ENCODE data around the gene DCTN4.
"Not testable (repeated sequence)": the region's sequence is repeated elsewhere in the genome, so short reads cannot be mapped to it uniquely, and the experiment has no call there.

DCTN4 gene

GRCh38 chr5:150778088-150778516, 19.3 kb upstream of the DCTN4 start:
- no peak for DNase-seq

DNA sequence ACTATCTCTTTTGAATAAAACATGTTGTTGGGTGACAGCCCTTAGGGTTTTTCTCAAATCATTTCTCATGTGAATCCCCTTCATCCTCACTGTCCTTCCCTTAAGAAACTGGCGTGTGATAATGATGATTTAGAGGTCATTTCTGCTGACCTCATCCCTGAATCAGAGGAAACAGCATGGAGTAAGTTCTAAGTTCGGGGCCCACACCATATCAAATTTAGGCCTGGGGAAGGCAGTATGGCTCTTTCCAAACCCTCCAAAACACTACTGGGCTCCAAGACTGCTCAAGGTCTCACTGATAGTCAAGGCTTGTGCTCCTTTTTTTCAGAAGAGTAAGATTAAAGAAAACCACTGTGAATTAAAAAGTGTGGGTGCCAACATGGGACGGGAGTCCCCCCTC, 18.9 kb upstream of the DCTN4 start:
- DNase-seq = no peak

DNA sequence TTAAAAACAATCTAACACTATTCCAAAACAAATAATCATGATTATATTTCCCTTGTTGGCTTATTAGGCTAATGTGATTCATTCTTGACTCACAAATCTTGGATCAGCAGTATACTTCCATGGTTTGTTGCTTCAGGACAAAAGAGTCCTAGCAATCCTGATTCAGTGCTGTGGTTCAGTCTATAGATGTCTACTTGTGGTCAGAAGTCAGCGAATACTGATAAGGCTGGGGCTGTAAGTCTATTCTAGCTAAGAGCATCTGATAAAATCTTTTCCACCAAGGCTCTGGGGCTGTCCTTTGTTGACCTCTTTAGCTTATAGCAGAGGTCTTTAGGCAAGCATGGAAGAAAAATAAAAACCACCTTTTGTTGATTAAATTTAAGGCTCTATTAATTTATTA, 15.3 kb upstream of the DCTN4 start:
- DNase-seq = no peak

- no peak for DNase-seq
Measured at GRCh38 chr5:150771034-150771795, 12.4 kb upstream of the DCTN4 start.

DNA sequence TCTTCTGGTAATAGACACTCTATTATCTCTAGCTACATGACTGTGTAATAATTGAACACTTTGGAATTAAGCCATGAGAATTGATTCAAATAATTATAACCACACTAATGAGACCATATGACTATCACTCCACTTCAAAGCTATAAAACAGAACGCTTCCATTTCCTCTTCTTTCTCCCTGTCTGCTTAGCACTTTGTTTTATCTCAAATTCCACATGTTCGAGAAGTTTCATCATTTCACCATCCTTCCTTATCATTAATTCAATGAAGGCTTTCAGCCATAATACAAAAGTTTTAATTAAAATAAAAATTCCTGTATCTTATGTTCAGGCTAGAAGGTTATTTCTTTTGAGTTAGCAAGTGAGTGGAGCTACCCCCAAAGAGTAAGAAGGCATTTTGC, 7.4 kb upstream of the DCTN4 start:
- no peak for DNase-seq

GRCh38 chr5:150765799-150766169, 7.0 kb upstream of the DCTN4 start:
- no peak for DNase-seq

GRCh38 chr5:150765011-150765798, 6.4 kb upstream of the DCTN4 start:
- DNase-seq = no peak

DNA sequence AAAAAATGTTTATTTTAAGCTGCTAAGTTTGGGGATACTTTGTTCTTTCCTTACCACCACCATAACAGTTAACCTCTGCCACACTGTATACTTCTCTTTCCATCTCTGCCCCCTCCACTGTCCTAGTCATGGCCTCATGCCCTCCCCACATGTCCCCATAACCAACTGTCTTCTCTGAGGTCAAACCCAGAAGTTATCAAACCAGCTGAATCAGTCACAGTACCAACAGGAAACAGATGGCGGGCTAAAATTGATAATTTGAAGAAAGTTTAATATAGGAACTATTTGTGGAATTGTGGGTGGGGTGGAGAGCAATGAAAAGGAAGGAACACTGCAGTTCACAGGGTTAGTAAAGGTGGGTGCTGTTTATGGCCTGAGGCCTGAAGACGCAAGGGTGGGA, 5.7 kb upstream of the DCTN4 start:
- DNase-seq = no peak

- no peak for DNase-seq
Measured at GRCh38 chr5:150763023-150763769, 4.4 kb upstream of the DCTN4 start.

GRCh38 chr5:150762211-150762610, 3.4 kb upstream of the DCTN4 start:
- no peak for DNase-seq

- no peak for DNase-seq
Measured at GRCh38 chr5:150759334-150759583, 442 bp upstream of the DCTN4 start.

GRCh38 chr5:150758203-150758530, 650 bp downstream of the DCTN4 start:
- DNase-seq = no peak

GRCh38 chr5:150757087-150757649, 1.6 kb downstream of the DCTN4 start:
- DNase-seq = no peak

- no peak for DNase-seq
Measured at GRCh38 chr5:150753863-150754262, 5.0 kb downstream of the DCTN4 start.

DNA sequence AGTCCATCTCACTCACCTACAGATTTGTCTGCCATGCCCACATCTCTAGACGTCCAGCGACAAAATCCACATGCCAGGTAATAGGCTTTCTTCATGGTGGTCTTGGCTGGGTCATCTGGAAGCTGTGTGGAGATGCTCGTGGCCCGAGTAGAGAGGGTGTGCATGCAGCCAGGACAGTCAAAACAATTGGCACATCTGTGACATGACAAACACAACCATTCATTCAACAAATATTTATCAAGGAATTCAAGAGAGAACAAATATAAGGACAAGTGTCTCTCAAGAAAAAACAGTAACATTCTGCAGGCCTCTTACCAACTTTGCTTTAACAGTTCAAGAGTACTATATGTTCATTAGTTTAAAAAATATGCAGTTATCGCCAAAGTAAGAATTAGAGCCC, 5.4 kb downstream of the DCTN4 start:
- no peak for DNase-seq

- DNase-seq = no peak
Measured at GRCh38 chr5:150751096-150751891, 7.5 kb downstream of the DCTN4 start.

GRCh38 chr5:150750469-150750868, 8.3 kb downstream of the DCTN4 start:
- DNase-seq = no peak

GRCh38 chr5:150743142-150743488, 15.7 kb downstream of the DCTN4 start:
- not testable (repeated sequence) for DNase-seq

DNA sequence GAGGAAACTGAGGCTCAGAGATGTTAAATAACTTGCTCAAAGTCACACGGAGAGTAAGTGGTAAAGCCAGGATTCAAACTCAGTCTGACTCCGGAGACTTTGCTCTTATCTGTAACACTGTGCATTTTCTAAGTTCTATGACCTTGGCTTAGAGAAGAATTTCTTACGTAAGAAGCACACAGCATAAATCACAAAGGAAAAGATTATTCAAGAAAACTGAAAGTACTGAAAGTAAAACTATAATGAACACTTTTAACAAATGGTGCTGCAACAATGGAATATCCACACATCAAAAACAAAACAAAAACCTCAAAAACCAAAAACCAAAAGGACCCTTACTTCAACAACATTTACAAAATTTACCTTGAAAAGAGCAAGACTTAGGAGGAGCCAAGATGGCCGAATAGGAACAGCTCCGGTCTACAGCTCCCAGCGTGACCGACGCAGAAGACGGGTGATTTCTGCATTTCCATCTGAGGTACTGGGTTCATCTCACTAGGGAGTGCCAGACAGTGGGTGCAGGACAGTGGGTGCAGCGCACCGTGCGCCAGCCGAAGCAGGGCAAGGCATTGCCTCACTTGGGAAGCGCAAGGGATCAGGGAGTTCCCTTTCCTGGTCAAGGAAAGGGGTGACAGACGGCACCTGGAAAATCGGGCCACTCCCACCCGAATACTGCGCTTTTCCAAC, 16.2 kb downstream of the DCTN4 start:
- DNase-seq = not testable (repeated sequence)

- DNase-seq = no peak
Measured at GRCh38 chr5:150740992-150741391, 17.8 kb downstream of the DCTN4 start.

DNA sequence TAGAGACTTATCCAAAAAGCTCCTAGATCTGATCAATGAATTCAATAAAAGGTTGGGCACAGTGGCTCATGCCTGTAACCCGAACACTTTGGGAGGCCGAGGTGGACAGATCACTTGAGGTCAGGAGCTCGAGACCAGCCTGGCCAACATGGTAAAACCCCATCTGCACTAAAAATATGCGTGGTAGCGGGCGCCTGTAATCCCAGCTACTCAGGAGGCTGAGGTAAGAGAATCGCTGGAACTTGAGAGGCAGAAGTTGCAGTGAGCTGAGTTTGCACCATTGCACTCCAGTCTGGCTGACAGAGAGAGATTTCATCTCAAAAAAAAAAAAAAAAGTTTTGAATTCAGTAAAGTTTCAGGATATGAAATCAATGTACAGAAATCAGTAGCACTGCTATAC, 20.0 kb downstream of the DCTN4 start:
- no peak for DNase-seq

DNA sequence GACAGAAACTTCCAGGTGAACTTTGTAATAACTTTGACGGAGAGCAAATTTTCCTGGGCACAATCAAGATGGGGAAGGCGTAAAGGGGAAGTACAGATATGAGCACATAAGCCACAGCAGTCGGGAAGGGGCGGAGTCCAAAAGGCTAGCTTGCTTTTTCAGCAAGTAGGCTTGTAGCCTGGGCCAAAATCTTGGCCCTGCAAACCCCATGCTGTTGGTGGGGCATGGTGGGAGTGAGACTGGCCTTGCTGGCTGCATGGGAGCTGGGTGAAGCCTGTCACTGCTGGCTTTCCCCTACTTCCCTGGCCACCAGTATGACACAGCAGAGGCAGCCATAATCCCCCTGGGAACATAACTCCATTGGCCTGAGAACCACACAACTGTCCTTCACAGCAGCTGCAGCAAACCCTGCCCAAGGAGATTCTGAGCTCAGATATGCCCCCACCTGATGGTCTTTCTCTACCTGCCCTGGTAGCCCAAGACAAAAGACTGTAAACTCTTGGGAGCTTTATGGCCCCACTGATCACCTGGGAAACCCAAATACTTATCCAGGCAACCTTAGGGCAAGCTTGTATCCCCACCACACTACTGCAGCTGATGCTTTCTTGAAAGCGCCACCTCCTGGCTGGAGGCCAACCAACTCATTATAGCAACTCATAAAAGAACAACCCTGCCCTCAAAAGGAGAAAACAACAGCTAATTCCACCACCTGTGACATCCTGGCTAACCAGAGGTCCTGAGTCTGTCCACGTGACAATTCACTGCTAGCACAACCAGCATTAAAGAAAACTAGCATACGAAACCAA, 24.0 kb downstream of the DCTN4 start:
- no peak for DNase-seq

Measured in SW 1271 (cell line).